ENCODE measurements around the gene SHROOM3. TPM values are rescaled to one million over a fixed set of nuclear protein-coding genes. Genes with fewer than 3 reads are reported as not detected.

Gene SHROOM3
- total and polyA plus RNA-seq, 2 experiments from 2014 or later: 11.3 to 73.5 TPM

- Histone ChIP-seq H3K4me2 (no peak overlapping the region), H2AFZ (no peak overlapping the region), H3K36me3 (ENCODE audit: insufficient read depth) (no peaks in the 10 kb centered on the region), H3K27ac (ENCODE audit: low read depth) (no peak overlapping the region), H3F3A (replicated peaks; ENCODE audit: low read depth) (no peaks in the 10 kb centered on the region), H3K27me3 (ENCODE audit: insufficient read depth) (no peaks in the 10 kb centered on the region), H3K4me3 (no peak overlapping the region), H3K79me2 (replicated peaks; ENCODE audit: insufficient read depth) (no peaks in the 10 kb centered on the region), H3K4me1 (ENCODE audit: insufficient read depth) (no peaks in the 10 kb centered on the region), H3K9me2 (ENCODE audit: insufficient read depth) (no peaks in the 10 kb centered on the region), H4K20me1 (replicated peaks; ENCODE audit: insufficient read depth) (no peaks in the 10 kb centered on the region)
- Mint-ChIP-seq H3K4me3 (no peak overlapping the region), H3K4me1 (no peaks in the 10 kb centered on the region; the same call in 2 of the 3 replicates), H3K36me3 (ENCODE audit: low read depth) (no peaks in the 10 kb centered on the region; the same call in 2 of the 3 replicates), H3K27me3 (ENCODE audit: insufficient read depth, low read depth, poor library complexity) (no peaks in the 10 kb centered on the region), H3K9me3 (no peaks in the 10 kb centered on the region), H3K27ac (no peak overlapping the region)
- TF ChIP-seq REST (IDR thresholded peaks at IDR 0.05; ENCODE audit: unreplicated experiment) (no peak), ETS1 (IDR thresholded peaks at IDR 0.05) (no peak), POLR2AphosphoS5 (IDR thresholded peaks at IDR 0.05; ENCODE audit: low read depth) (no peak), ZNF331 (CRISPR knock-in tag; IDR thresholded peaks at IDR 0.05; ENCODE audit: low read depth) (no peak), EZH2phosphoT487 (IDR thresholded peaks at IDR 0.05; ENCODE audit: unreplicated experiment) (no peak), CREB1 (CRISPR knock-in tag; IDR thresholded peaks at IDR 0.05; ENCODE audit: low read depth) (no peak), JUNB (IDR thresholded peaks at IDR 0.05; ENCODE audit: unreplicated experiment) (no peak), ZNF114 (CRISPR knock-in tag; IDR thresholded peaks at IDR 0.05) (no peak), EZH2 (IDR thresholded peaks at IDR 0.05; ENCODE audit: low read depth, unreplicated experiment) (no peak), NANOG (IDR thresholded peaks at IDR 0.05; ENCODE audit: borderline replicate concordance) (no peak), STAT1 (IDR thresholded peaks at IDR 0.05; ENCODE audit: unreplicated experiment) (no peak)
- TF ChIP-seq, protein P1, sequence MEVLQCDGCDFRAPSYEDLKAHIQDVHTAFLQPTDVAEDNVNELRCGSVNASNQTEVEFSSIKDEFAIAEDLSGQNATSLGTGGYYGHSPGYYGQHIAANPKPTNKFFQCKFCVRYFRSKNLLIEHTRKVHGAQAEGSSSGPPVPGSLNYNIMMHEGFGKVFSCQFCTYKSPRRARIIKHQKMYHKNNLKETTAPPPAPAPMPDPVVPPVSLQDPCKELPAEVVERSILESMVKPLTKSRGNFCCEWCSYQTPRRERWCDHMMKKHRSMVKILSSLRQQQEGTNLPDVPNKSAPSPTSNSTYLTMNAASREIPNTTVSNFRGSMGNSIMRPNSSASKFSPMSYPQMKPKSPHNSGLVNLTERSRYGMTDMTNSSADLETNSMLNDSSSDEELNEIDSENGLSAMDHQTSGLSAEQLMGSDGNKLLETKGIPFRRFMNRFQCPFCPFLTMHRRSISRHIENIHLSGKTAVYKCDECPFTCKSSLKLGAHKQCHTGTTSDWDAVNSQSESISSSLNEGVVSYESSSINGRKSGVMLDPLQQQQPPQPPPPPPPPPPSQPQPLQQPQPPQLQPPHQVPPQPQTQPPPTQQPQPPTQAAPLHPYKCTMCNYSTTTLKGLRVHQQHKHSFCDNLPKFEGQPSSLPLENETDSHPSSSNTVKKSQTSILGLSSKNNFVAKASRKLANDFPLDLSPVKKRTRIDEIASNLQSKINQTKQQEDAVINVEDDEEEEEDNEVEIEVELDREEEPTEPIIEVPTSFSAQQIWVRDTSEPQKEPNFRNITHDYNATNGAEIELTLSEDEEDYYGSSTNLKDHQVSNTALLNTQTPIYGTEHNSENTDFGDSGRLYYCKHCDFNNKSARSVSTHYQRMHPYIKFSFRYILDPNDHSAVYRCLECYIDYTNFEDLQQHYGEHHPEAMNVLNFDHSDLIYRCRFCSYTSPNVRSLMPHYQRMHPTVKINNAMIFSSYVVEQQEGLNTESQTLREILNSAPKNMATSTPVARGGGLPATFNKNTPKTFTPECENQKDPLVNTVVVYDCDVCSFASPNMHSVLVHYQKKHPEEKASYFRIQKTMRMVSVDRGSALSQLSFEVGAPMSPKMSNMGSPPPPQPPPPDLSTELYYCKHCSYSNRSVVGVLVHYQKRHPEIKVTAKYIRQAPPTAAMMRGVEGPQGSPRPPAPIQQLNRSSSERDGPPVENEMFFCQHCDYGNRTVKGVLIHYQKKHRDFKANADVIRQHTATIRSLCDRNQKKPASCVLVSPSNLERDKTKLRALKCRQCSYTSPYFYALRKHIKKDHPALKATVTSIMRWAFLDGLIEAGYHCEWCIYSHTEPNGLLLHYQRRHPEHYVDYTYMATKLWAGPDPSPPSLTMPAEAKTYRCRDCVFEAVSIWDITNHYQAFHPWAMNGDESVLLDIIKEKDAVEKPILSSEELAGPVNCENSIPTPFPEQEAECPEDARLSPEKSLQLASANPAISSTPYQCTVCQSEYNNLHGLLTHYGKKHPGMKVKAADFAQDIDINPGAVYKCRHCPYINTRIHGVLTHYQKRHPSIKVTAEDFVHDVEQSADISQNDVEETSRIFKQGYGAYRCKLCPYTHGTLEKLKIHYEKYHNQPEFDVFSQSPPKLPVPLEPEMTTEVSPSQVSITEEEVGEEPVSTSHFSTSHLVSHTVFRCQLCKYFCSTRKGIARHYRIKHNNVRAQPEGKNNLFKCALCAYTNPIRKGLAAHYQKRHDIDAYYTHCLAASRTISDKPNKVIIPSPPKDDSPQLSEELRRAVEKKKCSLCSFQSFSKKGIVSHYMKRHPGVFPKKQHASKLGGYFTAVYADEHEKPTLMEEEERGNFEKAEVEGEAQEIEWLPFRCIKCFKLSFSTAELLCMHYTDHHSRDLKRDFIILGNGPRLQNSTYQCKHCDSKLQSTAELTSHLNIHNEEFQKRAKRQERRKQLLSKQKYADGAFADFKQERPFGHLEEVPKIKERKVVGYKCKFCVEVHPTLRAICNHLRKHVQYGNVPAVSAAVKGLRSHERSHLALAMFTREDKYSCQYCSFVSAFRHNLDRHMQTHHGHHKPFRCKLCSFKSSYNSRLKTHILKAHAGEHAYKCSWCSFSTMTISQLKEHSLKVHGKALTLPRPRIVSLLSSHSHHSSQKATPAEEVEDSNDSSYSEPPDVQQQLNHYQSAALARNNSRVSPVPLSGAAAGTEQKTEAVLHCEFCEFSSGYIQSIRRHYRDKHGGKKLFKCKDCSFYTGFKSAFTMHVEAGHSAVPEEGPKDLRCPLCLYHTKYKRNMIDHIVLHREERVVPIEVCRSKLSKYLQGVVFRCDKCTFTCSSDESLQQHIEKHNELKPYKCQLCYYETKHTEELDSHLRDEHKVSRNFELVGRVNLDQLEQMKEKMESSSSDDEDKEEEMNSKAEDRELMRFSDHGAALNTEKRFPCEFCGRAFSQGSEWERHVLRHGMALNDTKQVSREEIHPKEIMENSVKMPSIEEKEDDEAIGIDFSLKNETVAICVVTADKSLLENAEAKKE (CRISPR knock-in tag; IDR thresholded peaks at IDR 0.05): no peak
- TF ChIP-seq, protein P2, sequence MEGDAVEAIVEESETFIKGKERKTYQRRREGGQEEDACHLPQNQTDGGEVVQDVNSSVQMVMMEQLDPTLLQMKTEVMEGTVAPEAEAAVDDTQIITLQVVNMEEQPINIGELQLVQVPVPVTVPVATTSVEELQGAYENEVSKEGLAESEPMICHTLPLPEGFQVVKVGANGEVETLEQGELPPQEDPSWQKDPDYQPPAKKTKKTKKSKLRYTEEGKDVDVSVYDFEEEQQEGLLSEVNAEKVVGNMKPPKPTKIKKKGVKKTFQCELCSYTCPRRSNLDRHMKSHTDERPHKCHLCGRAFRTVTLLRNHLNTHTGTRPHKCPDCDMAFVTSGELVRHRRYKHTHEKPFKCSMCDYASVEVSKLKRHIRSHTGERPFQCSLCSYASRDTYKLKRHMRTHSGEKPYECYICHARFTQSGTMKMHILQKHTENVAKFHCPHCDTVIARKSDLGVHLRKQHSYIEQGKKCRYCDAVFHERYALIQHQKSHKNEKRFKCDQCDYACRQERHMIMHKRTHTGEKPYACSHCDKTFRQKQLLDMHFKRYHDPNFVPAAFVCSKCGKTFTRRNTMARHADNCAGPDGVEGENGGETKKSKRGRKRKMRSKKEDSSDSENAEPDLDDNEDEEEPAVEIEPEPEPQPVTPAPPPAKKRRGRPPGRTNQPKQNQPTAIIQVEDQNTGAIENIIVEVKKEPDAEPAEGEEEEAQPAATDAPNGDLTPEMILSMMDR (conservative IDR thresholded peaks at IDR 0.05; ENCODE audit: low read depth in 2 of 2): no peak
- ATAC-seq (no peak), DNase-seq (ENCODE audit: low spot score) (no peak)
Measured at GRCh38 chr4:76670631-76671030, 235.6 kb downstream of the SHROOM3 start.

Measured in GM23338 (cell line).